ENCODE results near the gene CUBN.

DNA sequence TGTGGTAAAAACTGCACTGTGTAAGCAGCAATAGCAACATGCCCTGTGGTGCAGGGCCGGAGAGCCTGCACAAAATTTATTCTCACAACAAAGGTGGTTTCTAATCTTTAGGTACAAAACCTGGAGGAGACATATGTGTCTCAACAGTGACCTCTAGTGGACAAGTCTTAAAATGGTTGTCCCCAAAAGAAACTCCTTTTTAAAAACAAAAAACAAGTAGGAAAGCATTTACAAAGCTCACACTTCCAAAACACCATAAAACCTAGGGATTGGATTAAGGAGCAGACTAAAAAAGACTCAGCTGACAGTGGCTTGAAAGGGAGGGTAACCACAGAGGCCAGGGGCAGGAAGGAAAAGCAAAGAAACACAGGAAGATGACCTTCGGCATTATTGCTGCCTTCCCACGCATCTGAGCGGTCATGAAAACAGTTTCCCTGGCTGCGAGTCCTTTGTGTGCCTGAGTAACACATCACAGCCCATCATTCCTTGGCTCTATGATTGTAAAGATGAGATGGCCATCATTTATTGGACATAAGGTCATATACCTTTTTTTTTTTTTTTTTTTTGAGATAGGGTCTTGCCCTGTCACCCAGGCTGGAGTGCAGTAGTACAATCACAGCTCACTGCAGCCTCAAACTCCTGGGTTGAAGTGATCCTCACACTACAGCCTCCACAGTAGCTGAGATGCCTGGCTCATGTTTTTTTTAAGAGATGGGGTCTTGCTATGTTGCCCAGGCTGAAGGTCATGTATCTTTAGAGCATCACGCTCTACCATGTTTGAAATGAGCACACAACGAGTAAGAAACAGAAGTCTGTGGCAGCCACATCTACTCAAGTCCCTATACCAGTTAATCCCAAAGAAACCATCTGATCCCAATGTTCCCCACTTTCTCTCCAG lies 351.9 kb downstream of the CUBN start:
- TF ChIP-seq EZH2 (IDR thresholded peaks at IDR 0.05; ENCODE audit: low read depth), result no peak
- TF ChIP-seq, protein P1, sequence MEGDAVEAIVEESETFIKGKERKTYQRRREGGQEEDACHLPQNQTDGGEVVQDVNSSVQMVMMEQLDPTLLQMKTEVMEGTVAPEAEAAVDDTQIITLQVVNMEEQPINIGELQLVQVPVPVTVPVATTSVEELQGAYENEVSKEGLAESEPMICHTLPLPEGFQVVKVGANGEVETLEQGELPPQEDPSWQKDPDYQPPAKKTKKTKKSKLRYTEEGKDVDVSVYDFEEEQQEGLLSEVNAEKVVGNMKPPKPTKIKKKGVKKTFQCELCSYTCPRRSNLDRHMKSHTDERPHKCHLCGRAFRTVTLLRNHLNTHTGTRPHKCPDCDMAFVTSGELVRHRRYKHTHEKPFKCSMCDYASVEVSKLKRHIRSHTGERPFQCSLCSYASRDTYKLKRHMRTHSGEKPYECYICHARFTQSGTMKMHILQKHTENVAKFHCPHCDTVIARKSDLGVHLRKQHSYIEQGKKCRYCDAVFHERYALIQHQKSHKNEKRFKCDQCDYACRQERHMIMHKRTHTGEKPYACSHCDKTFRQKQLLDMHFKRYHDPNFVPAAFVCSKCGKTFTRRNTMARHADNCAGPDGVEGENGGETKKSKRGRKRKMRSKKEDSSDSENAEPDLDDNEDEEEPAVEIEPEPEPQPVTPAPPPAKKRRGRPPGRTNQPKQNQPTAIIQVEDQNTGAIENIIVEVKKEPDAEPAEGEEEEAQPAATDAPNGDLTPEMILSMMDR (conservative IDR thresholded peaks at IDR 0.05), result peak; percentile 79
